Measurements from ENCODE around the gene PTPRQ.

DNA sequence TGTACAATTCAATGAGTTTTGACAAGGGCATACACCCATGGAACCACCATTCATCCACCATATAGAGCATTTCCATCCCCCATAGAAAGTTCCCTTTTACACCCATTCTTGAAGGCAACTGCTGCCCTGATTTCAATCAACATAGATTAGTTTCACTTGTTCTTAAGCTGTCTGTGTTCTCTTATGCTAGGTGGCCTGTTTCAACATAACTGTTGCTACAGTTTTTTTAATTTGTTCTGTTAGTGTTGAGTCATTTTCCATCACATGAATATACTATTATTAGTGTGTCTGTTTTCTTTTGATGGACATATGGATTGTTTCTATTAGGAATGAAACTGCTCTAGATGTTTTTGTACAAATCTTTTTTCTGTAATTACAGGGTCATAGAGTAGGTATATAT lies 123.4 kb downstream of the PTPRQ start:
- no peak for TF ChIP-seq CTCF (IDR thresholded peaks at IDR 0.05)
- no peak for TF ChIP-seq EZH2 (IDR thresholded peaks at IDR 0.05)
- no peak for TF ChIP-seq EZH2phosphoT487 (IDR thresholded peaks at IDR 0.05)

Measured in neural progenitor cell (in vitro differentiated cells).